ENCODE measurements around the gene LDLRAD4.

DNA sequence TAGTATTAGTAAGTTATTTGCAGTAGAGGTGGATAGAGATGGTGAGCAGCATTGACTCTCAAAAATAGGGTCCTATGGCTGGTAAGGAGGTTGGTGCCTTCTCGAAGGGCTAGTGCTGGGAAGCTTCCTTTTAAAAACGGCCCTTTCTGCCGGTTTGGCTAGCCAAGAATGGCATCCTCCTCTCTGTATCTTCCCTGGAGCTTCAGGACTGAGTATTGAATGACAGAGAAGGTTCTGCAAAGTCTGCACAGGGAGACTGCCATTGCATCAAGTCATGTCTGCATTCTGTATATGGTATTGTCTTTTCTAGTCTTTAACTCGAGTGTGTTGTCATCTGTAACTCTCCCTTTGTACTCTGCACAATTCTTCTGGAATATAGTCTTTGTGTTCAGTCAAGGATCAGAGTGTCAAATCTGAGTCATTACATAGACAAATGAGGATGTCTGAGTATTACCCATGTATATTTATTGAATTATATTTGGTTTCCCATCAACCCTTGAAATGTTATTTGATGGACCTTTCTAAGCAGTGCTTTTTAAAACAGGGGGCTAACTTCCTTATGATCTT, 1.1 kb downstream of the LDLRAD4 start:
- TF ChIP-seq, protein P1, sequence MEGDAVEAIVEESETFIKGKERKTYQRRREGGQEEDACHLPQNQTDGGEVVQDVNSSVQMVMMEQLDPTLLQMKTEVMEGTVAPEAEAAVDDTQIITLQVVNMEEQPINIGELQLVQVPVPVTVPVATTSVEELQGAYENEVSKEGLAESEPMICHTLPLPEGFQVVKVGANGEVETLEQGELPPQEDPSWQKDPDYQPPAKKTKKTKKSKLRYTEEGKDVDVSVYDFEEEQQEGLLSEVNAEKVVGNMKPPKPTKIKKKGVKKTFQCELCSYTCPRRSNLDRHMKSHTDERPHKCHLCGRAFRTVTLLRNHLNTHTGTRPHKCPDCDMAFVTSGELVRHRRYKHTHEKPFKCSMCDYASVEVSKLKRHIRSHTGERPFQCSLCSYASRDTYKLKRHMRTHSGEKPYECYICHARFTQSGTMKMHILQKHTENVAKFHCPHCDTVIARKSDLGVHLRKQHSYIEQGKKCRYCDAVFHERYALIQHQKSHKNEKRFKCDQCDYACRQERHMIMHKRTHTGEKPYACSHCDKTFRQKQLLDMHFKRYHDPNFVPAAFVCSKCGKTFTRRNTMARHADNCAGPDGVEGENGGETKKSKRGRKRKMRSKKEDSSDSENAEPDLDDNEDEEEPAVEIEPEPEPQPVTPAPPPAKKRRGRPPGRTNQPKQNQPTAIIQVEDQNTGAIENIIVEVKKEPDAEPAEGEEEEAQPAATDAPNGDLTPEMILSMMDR (IDR thresholded peaks at IDR 0.05) = no peak
- no peak for TF ChIP-seq EP300 (IDR thresholded peaks at IDR 0.05)
- no peak for TF ChIP-seq POLR2A (IDR thresholded peaks at IDR 0.05)

Measured in stomach (tissue), 4 donors.